ENCODE measurements around the gene PITPNC1. TPM values are rescaled to one million over a fixed set of nuclear protein-coding genes. Genes with fewer than 3 reads are reported as not detected.

The PITPNC1 gene
- total RNA-seq, 4 donors from 2014 or later: 1.6 to 6.0 (median 3.2) TPM

DNA sequence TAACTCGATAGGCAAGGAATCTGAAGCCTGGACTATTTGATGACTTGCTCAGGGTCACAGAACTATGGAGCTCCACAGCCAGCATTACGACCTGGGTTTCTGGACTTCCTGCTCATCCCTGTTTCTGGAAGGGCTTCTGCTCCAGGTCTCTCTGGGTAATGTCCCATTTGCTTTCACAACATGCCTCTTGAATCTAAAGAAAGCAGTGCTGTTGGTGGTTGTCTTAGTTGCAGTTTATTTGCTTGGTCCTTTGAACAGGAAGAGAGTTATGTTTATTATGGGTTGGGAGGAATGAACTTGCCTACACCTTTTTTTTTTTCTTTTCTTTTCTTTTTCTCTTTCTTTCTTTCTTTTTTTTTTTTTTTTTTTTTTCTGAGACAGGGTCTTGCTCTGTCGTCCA lies 84.8 kb downstream of the PITPNC1 start:
- Histone ChIP-seq H3K4me1 (no peaks in the 10 kb centered on the region), H3K36me3 (no peaks in the 10 kb centered on the region), H3K27ac (no peak overlapping the region), H3K4me3 (no peak overlapping the region), H3K27me3 (no peaks in the 10 kb centered on the region), H3K9me3 (peaks cover 4% of the 10 kb centered on the region)
- no peak for DNase-seq (ENCODE audit: low spot score in 2 of 2)
- TF ChIP-seq, protein P1, sequence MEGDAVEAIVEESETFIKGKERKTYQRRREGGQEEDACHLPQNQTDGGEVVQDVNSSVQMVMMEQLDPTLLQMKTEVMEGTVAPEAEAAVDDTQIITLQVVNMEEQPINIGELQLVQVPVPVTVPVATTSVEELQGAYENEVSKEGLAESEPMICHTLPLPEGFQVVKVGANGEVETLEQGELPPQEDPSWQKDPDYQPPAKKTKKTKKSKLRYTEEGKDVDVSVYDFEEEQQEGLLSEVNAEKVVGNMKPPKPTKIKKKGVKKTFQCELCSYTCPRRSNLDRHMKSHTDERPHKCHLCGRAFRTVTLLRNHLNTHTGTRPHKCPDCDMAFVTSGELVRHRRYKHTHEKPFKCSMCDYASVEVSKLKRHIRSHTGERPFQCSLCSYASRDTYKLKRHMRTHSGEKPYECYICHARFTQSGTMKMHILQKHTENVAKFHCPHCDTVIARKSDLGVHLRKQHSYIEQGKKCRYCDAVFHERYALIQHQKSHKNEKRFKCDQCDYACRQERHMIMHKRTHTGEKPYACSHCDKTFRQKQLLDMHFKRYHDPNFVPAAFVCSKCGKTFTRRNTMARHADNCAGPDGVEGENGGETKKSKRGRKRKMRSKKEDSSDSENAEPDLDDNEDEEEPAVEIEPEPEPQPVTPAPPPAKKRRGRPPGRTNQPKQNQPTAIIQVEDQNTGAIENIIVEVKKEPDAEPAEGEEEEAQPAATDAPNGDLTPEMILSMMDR (IDR thresholded peaks at IDR 0.05): no peak
- TF ChIP-seq EP300 (IDR thresholded peaks at IDR 0.05) (no peak), POLR2AphosphoS5 (IDR thresholded peaks at IDR 0.05) (no peak), POLR2A (IDR thresholded peaks at IDR 0.05) (no peak)
- WGBS: 90% methylated on average over 3 of the region's 3 CpGs

DNA sequence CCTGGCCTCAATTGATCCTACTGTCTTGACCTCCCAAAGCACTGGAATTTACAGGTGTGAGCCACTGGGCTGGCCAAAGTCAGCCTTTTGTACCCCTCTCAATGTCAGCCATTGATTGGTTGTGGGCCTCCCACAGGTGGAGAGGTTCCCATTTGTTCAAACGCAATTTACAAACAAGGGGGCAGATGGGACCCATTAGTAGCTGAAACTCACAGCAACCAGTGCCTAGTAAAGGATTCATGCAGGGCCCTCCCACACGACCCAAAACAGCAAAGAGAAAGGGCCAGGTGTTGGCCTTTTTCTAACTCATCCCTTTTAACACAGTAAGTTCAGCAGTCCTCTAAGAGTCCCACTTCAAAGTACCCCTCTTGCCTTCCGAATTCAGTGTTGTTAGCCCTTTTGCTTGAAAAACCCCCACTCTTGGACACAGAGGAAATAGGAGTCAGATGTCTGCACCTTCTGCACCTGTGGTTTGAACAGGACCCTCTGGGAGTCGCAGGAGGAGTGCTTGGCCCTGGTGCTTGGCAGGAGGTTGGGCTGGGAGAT lies 89.2 kb downstream of the PITPNC1 start:
- H3K4me3 ChIP-seq: no peak overlapping the region
- no peaks in the 10 kb centered on the region for H3K9me3 ChIP-seq
- H3K27me3 ChIP-seq: no peaks in the 10 kb centered on the region
- 88% methylated on average over 4 of the region's 4 CpGs for WGBS
- no peaks in the 10 kb centered on the region for H3K4me1 ChIP-seq
- no peak overlapping the region for H3K27ac ChIP-seq
- TF ChIP-seq POLR2A (IDR thresholded peaks at IDR 0.05): no peak
- TF ChIP-seq POLR2AphosphoS5 (IDR thresholded peaks at IDR 0.05): no peak
- TF ChIP-seq, protein P1 (IDR thresholded peaks at IDR 0.05): no peak
- TF ChIP-seq EP300 (IDR thresholded peaks at IDR 0.05): no peak
- H3K36me3 ChIP-seq: no peaks in the 10 kb centered on the region
- DNase-seq (ENCODE audit: low spot score in 2 of 2): no peak

DNA sequence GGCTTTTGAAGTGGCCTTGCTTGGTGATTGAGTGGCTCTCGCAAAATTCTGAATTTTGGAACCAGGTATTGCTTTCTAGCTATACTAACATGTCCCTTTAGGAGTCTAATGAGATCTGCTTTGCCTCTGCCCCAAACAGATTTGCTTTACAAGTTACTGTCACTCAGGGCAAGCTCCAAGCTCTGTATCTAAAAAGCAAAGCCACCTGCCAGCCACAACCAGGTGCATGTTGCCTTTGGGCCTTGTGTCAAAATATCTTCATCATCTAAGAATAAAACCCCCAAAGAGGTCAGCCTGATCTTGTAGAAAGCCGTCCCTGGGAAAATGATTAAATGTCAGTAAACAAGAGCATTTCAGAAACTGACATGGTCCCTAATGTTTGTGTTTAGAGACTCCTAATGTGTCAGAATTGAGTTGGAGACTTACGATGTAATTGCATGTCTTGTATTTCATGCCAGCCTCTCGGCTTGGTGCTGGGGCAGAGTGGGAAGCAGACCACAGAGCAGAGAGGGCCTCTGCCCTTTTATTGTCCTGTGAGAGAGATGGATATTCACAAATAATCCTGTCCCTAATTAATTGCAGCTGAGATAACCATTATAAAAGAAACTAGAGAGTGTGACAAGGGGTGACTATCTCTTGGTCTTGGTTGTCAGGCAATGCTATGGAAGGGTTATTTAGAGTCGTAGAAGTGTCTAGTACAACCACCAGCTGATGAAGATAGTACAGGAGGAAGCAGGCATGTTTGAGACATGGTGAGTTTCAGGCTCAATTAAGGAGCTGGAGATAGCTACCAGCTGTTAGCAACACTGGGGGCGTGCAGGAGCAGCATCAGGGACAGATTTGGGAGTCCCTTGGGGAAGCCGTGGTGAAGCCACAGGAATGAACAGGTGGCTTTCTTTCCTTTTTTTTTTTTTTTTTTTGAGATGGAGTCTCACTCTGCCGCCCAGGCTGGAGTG lies 90.7 kb downstream of the PITPNC1 start:
- H3K27me3 ChIP-seq: no peaks in the 10 kb centered on the region
- H3K27ac ChIP-seq: no peak overlapping the region
- no peaks in the 10 kb centered on the region for H3K36me3 ChIP-seq
- DNase-seq (ENCODE audit: low spot score in 2 of 2): no peak
- TF ChIP-seq, protein P1 (IDR thresholded peaks at IDR 0.05): no peak
- TF ChIP-seq POLR2AphosphoS5 (IDR thresholded peaks at IDR 0.05) (no peak), POLR2A (IDR thresholded peaks at IDR 0.05) (no peak), EP300 (IDR thresholded peaks at IDR 0.05) (no peak)
- H3K4me3 ChIP-seq: no peak overlapping the region
- WGBS: 86% methylated on average over 8 of the region's 8 CpGs
- no peaks in the 10 kb centered on the region for H3K4me1 ChIP-seq
- no peaks in the 10 kb centered on the region for H3K9me3 ChIP-seq

DNA sequence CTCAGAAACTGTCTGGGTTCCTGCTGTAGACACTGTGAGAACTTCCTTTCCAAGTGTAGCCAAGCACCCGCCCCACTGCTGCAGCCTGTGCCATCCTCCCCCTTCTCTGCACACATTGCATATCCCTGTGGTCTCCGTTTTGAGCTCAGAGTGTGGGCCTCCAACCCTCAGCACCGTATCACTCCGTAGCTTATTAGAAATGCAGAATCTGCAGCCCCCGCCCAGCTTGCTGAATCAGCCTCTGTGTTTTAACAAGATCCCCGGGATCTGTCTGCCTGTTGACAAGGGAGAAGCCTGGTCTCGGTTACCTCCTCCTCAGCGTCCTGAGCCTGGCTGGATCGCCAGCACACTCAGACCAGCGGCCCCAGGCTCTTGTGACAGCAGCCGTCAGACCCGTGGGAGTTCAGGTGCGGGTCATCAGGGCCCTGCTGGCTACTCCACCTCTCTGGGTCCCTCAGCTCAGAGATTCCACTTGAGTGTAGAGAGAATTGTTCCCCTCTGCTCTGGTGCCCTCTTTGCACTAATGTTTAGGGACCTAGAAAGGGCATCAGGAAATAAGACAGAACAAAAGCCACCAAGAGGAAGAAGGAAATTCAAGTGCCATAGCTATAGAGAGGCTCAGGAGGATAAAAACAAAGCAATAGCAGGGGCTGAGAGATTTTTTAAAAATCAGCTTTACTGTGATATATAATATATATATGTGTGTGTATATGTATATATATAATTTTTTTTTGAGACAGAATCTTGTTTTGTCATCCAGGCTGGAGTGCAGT lies 92.3 kb downstream of the PITPNC1 start:
- no peak for DNase-seq (ENCODE audit: low spot score in 2 of 2)
- Histone ChIP-seq H3K36me3 (no peaks in the 10 kb centered on the region), H3K27ac (no peak overlapping the region), H3K9me3 (no peaks in the 10 kb centered on the region), H3K4me3 (no peak overlapping the region), H3K27me3 (no peaks in the 10 kb centered on the region), H3K4me1 (peaks cover under 1% of the 10 kb centered on the region)
- no peak for TF ChIP-seq EP300 (IDR thresholded peaks at IDR 0.05)
- TF ChIP-seq, protein P1 (IDR thresholded peaks at IDR 0.05): no peak
- WGBS: 63% methylated on average over 9 of the region's 13 CpGs

DNA sequence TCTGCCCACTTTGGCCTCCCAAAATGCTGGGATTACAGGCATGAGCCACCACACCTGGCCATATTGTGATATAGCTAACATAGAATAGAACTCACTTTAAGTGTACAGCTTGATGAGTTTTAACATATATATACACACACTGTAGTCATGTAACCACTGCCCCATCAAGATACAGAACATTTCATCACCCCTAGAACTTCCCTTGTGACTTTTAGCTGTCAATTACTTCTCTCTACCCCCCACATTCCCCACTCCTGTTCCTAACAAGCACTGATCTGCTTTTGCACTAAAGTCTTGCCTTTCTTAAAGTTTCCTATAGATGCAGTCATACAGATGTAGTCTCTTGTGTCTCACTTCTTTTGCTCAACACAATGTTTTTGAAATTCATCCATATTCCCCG lies 93.1 kb downstream of the PITPNC1 start:
- H3K27ac ChIP-seq: no peak overlapping the region
- H3K4me1 ChIP-seq: peaks cover 8% of the 10 kb centered on the region
- H3K9me3 ChIP-seq: no peaks in the 10 kb centered on the region
- no peaks in the 10 kb centered on the region for H3K36me3 ChIP-seq
- no peak for TF ChIP-seq POLR2A (IDR thresholded peaks at IDR 0.05)
- TF ChIP-seq EP300 (IDR thresholded peaks at IDR 0.05): no peak
- TF ChIP-seq POLR2AphosphoS5 (IDR thresholded peaks at IDR 0.05): no peak
- TF ChIP-seq, protein P1 (IDR thresholded peaks at IDR 0.05): no peak
- H3K27me3 ChIP-seq: no peaks in the 10 kb centered on the region
- 100% methylated on average over 1 of the region's 1 CpG for WGBS
- no peak for DNase-seq (ENCODE audit: low spot score in 2 of 2)
- H3K4me3 ChIP-seq: no peak overlapping the region

Data from suprapubic skin (tissue), 4 donors.